ENCODE measurements around the gene OR2T35.
A peak's percentile ranks its signal among the peaks of the same experiment; 100 is the strongest.

The OR2T35 gene

DNA sequence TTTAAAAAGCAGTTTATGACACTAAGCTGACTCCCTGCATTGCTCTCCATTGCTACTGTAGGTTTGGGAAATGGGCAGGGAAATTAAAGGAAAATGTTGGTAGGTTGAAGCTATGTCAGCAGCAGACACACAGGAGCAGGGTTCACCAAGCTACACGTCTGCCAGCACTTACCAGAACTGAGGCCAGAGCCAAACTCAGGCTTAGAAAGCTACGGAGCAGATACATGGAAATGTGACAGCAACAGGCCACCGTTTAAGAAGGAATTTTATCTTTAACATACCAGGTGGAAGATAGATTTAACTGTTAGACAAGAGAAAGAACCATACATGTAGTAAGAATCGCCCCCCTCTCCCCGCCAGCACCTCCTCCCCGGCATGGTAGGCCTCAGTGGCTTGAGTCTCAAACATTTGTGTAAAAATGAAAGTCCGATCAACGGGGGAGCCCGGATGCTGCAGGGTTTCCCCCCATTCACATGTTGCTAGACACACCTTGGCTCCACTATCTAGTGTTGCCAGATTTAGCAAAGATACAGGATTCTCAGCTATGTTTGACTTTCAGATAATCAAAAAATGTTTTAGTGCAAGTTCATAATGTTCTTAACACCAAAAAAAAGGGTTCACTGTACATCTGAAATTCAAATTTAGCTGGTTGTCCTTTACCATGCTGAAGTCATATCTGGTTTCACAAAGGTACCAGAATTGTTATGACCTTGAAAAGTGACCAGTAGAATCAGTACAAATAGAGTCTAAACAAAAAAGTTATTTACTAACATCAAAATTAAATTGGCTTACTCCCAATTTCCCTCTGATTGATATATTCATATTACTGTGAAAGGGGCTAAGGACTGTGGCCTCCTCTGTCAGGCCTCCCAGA is 16.9 kb downstream of the OR2T35 start:
- no peak for DNase-seq (ENCODE audit: low read depth in 2 of 2)

DNA sequence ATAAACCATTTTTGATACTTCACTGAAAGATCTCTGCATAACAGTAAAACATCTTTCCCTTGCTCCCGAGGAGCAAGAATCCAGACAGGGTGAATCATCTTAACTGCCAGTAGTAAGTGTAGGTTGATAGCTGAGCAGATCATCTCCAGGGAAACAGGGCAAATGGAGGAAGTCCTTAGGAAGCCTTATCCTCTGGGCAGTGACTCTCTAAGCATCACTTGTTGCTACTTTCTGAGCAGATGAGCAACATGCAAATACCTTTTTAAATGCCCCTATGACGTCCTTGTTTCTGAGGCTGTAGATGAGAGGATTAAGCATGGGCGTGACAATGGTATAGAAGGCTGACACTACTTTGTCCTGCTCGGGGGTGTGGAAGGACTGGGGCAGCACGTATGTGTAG is 19.1 kb downstream of the OR2T35 start:
- no peak for DNase-seq (ENCODE audit: low read depth in 2 of 2)

DNA sequence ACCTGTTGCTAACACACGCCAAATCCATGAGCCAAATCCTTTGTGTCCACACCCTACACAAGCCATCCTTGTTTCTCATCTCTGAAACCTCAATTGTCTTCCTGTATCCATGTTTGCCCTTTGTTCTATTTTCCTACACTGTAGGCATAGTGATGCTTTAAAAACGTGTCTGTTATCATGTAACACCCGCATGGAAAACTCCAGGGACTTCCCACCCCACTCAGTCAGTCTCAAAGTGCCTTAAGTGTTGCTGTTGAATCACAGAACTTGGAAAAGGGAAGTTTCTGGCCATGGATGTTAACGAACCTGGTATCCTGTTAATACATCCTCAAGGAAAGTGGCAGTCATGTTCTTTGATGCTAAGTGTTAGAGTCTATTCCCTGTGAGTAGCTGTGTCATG is 19.9 kb downstream of the OR2T35 start:
- no peak for DNase-seq (ENCODE audit: low read depth in 2 of 2)

DNA sequence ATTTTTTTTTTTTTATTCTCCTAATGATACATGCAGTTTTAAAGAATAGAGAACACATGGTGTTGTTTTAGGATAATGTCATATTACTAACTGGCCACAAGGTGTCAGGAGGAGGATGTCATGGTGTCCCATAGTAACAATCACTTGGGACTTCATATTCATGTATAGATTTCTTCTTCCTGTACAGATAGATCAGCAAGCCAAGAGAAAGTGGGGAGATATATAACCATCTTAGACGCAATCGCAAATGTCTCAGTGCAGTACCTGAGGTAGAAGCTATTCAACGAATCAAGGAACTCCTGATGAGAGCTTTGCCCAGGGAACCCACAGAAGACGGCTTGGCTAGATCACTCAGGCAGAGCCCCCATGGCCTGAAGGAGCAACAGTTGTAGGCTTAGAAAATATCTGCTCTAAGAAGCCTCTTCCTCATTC is 22.5 kb downstream of the OR2T35 start:
- DNase-seq (ENCODE audit: low read depth in 2 of 2), result no peak

DNA sequence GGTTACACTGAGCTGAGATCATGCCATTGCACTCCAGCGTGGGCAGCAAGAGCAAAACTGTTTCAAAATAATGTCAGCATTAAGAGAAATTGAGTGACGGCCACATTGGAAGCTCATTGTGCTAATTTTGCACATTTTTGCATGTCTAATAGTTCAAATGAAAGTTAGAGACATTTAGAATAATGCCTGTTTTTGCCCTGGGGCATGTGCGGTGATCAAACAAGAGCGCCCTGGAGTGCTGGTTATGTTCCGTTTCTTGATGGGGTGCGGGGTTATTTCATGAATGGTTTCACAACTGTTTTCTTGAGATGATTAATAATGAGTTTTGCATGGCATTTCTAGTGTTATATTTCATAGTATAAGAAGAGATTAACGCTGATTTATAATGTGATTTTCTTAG is 23.3 kb downstream of the OR2T35 start:
- DNase-seq (ENCODE audit: low read depth in 2 of 2), result no peak

DNA sequence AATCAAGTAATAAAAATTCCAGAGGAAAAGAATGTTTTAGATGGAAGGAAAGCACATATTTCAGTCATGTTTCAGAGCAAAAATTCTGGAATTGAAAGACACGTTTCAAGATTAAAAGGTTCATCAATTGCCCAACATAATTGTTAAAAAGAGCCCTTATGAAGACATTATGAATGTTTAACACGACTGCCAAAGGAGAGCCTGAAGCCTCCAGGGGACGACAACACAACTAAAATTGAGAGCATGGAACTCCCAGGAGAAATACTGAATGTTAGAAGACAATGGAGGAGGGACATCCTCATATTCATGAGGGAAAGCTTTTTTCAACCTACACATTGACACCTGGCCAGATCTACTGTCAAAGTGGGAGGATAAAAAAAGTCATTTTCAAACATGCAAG is 26.2 kb downstream of the OR2T35 start:
- peak; percentile 38 to 39 for DNase-seq (ENCODE audit: low read depth in 2 of 2)

DNA sequence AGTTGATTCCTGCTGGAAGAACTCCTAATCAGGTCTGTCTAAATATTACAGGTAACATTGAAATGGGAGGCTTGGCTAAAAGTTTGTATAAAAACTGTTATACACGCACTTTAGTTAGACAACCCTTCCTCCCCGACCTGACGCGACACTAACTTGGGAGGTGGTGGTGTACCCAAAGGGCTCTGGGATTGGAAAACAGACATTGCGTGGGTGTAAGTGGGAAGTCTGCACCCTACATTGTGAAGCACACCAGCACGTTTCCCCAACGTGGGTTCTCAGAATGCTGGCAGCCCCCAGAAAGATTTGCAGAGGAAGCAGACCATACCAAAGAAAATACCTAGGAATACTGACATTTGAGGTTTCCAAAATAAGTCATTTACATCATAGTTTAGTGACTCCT is 27.0 kb downstream of the OR2T35 start:
- DNase-seq (ENCODE audit: low read depth in 2 of 2), result no peak

DNA sequence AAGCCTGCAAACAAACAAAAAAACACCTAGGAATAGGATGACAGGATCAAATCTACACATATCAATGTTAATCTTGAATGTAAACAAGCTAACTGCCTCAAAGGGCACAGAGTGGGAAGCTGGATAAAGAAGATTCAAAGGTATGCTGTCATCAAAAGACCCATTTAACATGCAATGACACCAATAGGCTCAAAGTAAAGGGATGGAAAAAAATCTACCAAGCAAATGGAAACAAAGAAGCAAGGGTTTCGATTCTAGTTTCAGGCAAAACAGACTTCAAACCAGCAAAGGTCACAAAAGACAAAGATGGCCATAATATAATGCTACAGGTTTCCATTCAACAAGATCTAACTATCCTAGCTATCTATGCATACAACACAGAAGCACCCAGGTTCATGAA is 31.3 kb downstream of the OR2T35 start:
- DNase-seq (ENCODE audit: low read depth in 2 of 2), result no peak

- DNase-seq (ENCODE audit: low read depth in 2 of 2), result peak; percentile 2 to 11
Measured at GRCh38 chr1:248611883-248612414, 33.1 kb downstream of the OR2T35 start.

- no peak for DNase-seq (ENCODE audit: low read depth in 2 of 2)
Measured at GRCh38 chr1:248610301-248610700, 34.8 kb downstream of the OR2T35 start.

DNA sequence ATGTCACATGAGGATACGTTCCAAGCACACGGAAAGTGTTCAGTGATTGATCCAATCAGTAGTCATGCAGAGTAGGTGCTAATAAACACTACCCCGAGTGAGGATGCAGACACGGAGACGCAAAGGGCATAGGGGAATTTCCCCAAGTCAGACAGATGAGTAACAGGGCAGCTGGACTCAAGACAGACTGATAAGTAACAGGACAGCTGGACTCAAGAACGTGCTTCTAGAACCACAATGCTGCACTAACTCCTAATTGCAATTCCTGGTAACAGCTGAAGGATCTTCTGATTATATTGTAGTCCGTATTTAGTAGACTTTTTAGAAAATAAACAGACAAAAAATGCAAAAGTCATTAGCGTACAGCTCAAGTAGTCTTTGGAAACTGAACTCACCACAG is 45.7 kb downstream of the OR2T35 start:
- no peak for DNase-seq (ENCODE audit: low read depth in 2 of 2)

DNA sequence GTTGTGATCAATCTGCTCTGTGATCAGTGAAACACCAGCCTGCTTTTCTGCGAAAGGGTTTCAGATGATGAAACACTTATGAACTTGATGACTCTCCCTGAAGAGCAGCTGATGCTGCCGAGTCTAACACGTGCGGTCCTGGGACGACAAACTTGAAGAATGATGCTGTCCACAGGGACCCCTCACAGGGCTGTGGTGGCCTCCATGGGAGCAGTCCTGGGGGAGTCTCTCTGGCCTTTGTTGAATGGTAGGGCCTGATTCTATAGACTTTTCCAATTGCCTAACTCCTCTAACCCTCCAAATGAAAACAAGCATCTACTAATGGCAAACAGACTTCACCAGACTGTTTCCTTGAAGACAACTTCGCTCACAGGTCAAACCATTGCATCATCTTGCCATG is 47.5 kb downstream of the OR2T35 start, which contains the start of gene OR2T10:
TSS of gene OR2T10 (minus strand) at position 112 of the 400 bp plus-strand sequence. CDS start 3,932 bp downstream, outside the sequence.
- no peak for DNase-seq (ENCODE audit: low read depth in 2 of 2)

GRCh38 chr1:248596615-248597014 is 48.5 kb downstream of the OR2T35 start:
- DNase-seq (ENCODE audit: low read depth in 2 of 2), result no peak

DNA sequence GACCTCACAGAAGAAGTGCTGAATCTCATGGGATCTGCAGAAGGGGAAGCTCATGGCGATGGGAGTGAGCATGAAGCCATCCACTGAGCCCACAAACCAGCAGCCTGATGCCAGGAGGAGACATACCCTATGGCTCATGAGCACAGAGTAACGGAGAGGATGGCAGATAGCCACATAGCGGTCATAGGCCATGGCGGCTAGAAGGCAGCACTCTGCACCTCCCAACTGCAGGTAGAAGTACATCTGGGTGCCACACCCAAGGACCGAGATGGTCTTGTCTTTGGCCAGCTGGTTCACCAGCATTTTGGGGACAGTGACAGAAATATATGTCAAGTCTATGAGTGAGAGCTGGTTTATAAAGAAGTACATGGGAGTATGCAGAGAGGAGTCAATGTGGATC is 51.9 kb downstream of the OR2T35 start:
- no peak for DNase-seq (ENCODE audit: low read depth in 2 of 2)

DNA sequence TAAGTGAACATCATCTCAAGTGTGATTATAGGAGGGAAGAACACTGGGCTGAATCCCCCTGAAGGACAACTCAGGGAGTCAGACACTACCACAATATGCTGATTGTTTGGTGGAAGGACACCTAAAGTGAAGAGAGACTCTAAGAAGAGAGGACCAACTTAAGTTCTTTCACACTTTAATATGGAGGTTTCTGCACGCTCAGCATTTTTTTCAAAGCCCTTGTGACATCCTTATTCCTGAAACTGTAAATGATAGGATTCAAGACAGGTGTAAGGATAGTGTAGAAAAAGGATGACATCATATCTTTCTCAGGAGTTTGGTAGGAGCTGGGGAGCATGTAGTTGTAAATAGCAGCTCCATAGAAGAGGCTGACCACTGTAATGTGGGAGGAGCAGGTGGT is 52.4 kb downstream of the OR2T35 start:
- DNase-seq (ENCODE audit: low read depth in 2 of 2), result no peak

DNA sequence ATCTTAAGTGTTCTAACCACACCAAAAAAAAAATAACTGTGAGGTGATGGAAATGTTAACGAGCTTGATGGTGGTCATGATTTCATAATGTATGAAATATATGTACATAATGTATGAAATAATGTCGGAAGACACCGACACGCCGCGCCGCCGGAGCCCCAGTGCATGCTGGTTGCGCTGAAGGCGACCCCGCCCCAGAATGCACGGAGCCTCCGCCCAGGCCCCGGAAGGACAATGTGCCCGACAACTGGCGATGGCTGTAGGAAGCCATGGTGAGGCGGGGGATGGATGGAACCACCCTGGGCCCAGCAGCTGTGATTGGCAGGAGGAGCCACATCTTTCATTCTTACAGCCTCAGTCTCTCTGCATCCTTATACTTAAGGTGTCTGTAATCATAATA is 55.0 kb downstream of the OR2T35 start:
- no peak for DNase-seq (ENCODE audit: low read depth in 2 of 2)

DNA sequence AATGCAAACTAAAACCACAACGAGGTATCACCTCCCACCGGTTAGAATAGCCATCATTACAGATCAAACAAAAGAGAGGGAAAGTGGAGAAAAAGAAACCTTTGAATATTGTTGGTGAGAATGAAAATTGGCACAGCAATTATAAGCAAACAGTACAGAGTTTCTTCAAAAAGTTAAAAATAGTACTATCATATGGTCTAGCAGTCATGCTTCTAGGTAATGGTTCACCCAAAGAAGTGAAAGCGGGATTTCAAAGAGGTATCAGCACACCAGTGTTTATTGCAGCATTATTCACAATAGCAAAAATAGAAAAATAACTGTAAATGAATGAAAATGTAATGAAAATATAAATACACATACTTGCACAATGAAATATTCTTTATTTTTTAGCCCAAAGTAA is 55.7 kb downstream of the OR2T35 start:
- DNase-seq (ENCODE audit: low read depth in 2 of 2), result no peak

All from stimulated activated CD8-positive, alpha-beta memory T cell treated with anti-CD3 and anti-CD28 coated beads, Interleukin-2, amount 100 ng/mL, for 48 hours (primary cell).